GM12891 (cell line): Measurements from ENCODE around the gene ARHGEF19.

Experiments
- DNase-seq: peaks from one replicate; pipeline ENCODE4 v3.0.0; 2011; ENCODE audit warnings: low spot score; ENCODE audit not compliant: insufficient read length
- FAIRE-seq: peaks from 2 replicates; lab custom pipeline; 2011; peaks lifted over from hg19 to GRCh38; lab: Jason Lieb, UNC
- PAX5 ChIP-seq: IDR thresholded peaks from 2 replicates; pipeline ENCODE4 v1.6.1; 2011; ENCODE audit warnings: low read length, moderate library complexity, mild to moderate bottlenecking; ENCODE audit not compliant: insufficient read depth, severe bottlenecking
- POLR2A ChIP-seq: IDR thresholded peaks from 2 replicates; pipeline ENCODE4 v1.6.1; 2011; ENCODE audit warnings: low read depth, low read length, control low read depth
- POLR2AphosphoS5 ChIP-seq: IDR thresholded peaks from 2 replicates; pipeline ENCODE4 v1.6.1; 2011; ENCODE audit warnings: low read depth, low read length, control low read depth
- POU2F2 ChIP-seq: IDR thresholded peaks from 2 replicates; pipeline ENCODE4 v1.6.1; 2011; ENCODE audit warnings: low read depth, mild to moderate bottlenecking, control low read depth, low read length, moderate library complexity
- SPI1 ChIP-seq: IDR thresholded peaks from 2 replicates; pipeline ENCODE4 v1.6.1; 2011; ENCODE audit warnings: low read depth, low read length, control low read depth
- TAF1 ChIP-seq: IDR thresholded peaks from 2 replicates; pipeline ENCODE4 v1.6.1; 2011; ENCODE audit warnings: low read depth, low read length, control low read depth

The ARHGEF19 gene

GRCh38 chr1:16213013-16213412, 561 bp upstream of the ARHGEF19 start:
- no peak for FAIRE-seq
- no peak for DNase-seq
- TF ChIP-seq PAX5 = no peak
- no peak for TF ChIP-seq POU2F2
- TF ChIP-seq POLR2A = no peak
- TF ChIP-seq TAF1 = no peak
- TF ChIP-seq POLR2AphosphoS5 = no peak
- no peak for TF ChIP-seq SPI1

- no peak for DNase-seq
- TF ChIP-seq POLR2AphosphoS5 (no peak), TAF1 (no peak), POU2F2 (no peak), SPI1 (no peak), PAX5 (no peak), POLR2A (no peak)
- no peak for FAIRE-seq
Measured at GRCh38 chr1:16211824-16212223, 628 bp downstream of the ARHGEF19 start.

GRCh38 chr1:16210581-16210980, 1.9 kb downstream of the ARHGEF19 start:
- FAIRE-seq = no peak
- no peak for DNase-seq
- TF ChIP-seq PAX5 = no peak
- no peak for TF ChIP-seq TAF1
- TF ChIP-seq POLR2AphosphoS5 = no peak
- no peak for TF ChIP-seq POLR2A
- no peak for TF ChIP-seq POU2F2
- TF ChIP-seq SPI1 = no peak

GRCh38 chr1:16209847-16210407, 2.5 kb downstream of the ARHGEF19 start:
- FAIRE-seq = no peak

GRCh38 chr1:16209132-16209846, 3.2 kb downstream of the ARHGEF19 start:
- DNase-seq (no peak), FAIRE-seq (peak; percentile 57)
- TF ChIP-seq TAF1 = no peak
- no peak for TF ChIP-seq POLR2AphosphoS5
- TF ChIP-seq SPI1 = no peak
- no peak for TF ChIP-seq POLR2A
- no peak for TF ChIP-seq POU2F2
- TF ChIP-seq PAX5 = no peak

More at GRCh38 chr1:16209847-16210407, 2.5 kb downstream of the ARHGEF19 start:
- no peak for DNase-seq
- TF ChIP-seq POLR2AphosphoS5 (no peak), POLR2A (no peak), POU2F2 (no peak), SPI1 (no peak), TAF1 (no peak), PAX5 (no peak)

- FAIRE-seq = no peak
- no peak for DNase-seq
- TF ChIP-seq PAX5 (no peak), POLR2AphosphoS5 (no peak), TAF1 (no peak), POLR2A (no peak), SPI1 (no peak), POU2F2 (no peak)
Measured at GRCh38 chr1:16208270-16208987, 4.0 kb downstream of the ARHGEF19 start.

GRCh38 chr1:16207318-16208269, 4.9 kb downstream of the ARHGEF19 start:
- no peak for DNase-seq
- no peak for FAIRE-seq
- no peak for TF ChIP-seq TAF1
- TF ChIP-seq SPI1 = no peak
- TF ChIP-seq POU2F2 = no peak
- no peak for TF ChIP-seq POLR2A
- no peak for TF ChIP-seq PAX5
- TF ChIP-seq POLR2AphosphoS5 = no peak

- FAIRE-seq (peak; percentile 92), DNase-seq (peak; percentile 83)
- TF ChIP-seq POU2F2 (no peak), TAF1 (no peak), SPI1 (no peak), POLR2A (no peak), PAX5 (no peak), POLR2AphosphoS5 (no peak)
Measured at GRCh38 chr1:16206547-16207317, 5.7 kb downstream of the ARHGEF19 start.
